ENCODE data around the gene PRKACG. TPM values are rescaled to one million over a fixed set of nuclear protein-coding genes. Genes with fewer than 3 reads are reported as not detected.
"Not testable (repeated sequence)": the region's sequence is repeated elsewhere in the genome, so short reads cannot be mapped to it uniquely, and the experiment has no call there.

PRKACG gene
- total RNA-seq, 2 donors from 2014 or later: not detected

- DNase-seq (ENCODE audit: low spot score): no peak
- intact Hi-C loops (cut with DNase I): loop anchor here in 1 of 2 donors (10.0 kb wide), 1 partner anchor 412 kb away; no protein-coding TSS in a partner anchor
Observed at GRCh38 chr9:68996462-68996861, 17.5 kb downstream of the PRKACG start.

DNA sequence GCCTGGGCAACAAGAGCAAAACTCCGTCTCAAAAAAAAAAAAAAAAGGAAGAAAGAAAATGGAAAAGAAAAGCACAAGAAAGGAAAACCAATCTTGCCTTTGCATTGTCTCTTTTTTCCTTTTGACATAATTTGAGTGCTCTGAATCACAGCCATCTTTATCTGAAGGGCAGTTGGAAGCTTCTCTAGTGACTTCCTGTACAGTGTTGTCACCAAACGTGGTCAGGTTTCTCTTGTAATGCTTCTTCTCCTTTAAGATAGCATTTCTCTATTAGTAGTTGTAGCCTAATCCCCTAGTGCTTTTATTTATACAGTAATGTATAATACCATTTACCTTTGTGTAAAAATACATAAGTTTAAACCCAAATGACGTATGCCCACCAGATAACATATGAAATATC lies 18.1 kb downstream of the PRKACG start:
- intact Hi-C loops (cut with DNase I): loop anchor here in 1 of 2 donors (10.0 kb wide), 1 partner anchor 411 kb away; no protein-coding TSS in a partner anchor

DNA sequence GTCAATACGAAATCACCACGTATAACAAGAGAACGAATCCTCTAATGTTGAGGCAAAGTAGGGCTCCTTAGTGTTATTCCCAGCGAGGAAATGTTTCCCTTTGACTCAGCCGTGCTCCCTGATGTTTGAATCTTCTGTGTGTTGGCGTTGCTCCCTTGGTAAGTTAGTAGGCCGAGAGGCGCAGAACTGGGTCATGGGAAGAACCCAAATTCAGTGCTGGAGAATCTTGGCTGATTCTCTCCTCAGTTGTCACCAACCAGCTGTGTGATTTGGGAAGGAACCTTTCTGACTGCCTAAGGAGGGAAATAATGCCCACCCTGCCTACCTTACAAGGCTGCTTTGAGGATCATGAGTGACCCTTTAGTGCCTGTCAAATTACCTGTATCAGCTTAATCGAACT lies 22.5 kb downstream of the PRKACG start:
- intact Hi-C loops (cut with DNase I): loop anchor here in 1 of 2 donors (10.0 kb wide), 1 partner anchor 407 kb away; no protein-coding TSS in a partner anchor

More for the DNA sequence above, 18.1 kb downstream of the PRKACG start:
- no peak for DNase-seq (ENCODE audit: low spot score)

GRCh38 chr9:68986949-68987348 lies 27.0 kb downstream of the PRKACG start:
- intact Hi-C loops (cut with DNase I); DNase-seq (ENCODE audit: low spot score): not testable (repeated sequence)

More for the DNA sequence above, 22.5 kb downstream of the PRKACG start:
- DNase-seq (ENCODE audit: low spot score): no peak

GRCh38 chr9:68983522-68984424 lies 30.1 kb downstream of the PRKACG start:
- intact Hi-C loops (cut with DNase I): no loop called here
- no peak for DNase-seq (ENCODE audit: low spot score)

DNA sequence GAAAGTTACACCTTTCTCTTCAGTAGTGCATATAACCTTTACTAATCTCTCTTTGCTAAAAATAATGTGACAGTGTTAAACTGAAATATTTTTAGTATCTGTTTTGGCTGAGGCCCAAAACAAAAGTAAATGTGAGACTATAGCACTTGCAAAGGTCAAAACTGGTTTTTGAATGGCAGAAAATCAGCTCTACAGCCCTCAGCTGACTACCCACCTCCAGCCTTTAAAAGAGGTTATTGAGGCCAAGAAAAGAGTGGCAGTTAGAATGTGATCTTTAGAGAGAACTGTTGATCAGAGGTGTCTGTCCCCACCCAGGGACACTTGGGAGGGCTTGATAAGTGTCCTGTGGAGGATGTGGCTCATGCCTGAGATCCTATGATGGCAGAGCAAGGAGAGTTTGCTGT lies 30.9 kb downstream of the PRKACG start:
- DNase-seq (ENCODE audit: low spot score): no peak
- intact Hi-C loops (cut with DNase I): no loop called here

DNA sequence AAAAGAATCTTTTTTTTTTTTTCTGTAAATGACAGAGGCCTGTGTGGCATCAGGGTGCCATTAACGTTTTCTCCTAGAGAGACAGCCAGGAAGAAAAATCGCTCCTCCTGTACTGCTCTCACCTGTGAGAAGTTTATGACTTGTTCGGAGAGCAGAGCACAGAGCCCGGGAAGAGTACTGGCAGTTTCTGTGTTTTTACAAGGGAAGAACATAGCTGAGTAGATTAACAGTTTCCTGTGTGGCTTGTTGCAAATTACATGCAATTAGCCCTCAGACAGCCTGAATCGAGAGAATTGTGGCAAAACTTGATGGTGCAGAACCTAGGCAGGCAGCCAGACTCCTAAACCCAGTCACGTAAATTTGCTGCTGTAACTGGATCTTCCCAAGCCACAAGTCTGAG lies 32.1 kb downstream of the PRKACG start:
- intact Hi-C loops (cut with DNase I): no loop called here

DNA sequence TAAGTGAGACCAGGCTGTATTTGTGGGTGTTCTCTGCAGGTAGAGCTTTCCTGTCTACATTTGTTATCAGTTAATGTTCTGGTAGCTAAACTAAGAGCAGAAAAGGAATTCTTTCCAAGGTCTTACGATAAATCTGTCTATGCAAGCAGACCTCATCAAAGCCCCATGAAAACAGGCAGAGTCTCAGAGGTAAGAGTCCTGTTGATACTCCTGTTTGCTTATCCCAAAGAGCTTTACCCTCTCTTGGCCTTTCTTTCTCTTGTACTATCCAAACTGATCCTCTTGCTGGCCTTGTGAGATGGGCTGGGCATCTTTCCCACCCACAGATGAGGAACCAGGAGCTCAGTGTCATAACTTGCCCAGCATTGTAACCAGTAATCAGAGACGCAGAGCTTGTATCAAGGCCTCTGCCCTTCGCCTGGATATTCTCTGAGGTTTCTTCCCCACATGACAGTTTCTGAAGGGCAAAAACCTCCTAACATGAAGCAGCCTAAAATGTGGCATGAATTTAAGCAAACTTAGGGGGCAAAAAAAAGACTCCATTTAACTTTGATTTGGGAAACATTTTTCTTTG lies 33.5 kb downstream of the PRKACG start:
- no peak for DNase-seq (ENCODE audit: low spot score)
- intact Hi-C loops (cut with DNase I): no loop called here

More for the DNA sequence above, 32.1 kb downstream of the PRKACG start:
- no peak for DNase-seq (ENCODE audit: low spot score)

DNA sequence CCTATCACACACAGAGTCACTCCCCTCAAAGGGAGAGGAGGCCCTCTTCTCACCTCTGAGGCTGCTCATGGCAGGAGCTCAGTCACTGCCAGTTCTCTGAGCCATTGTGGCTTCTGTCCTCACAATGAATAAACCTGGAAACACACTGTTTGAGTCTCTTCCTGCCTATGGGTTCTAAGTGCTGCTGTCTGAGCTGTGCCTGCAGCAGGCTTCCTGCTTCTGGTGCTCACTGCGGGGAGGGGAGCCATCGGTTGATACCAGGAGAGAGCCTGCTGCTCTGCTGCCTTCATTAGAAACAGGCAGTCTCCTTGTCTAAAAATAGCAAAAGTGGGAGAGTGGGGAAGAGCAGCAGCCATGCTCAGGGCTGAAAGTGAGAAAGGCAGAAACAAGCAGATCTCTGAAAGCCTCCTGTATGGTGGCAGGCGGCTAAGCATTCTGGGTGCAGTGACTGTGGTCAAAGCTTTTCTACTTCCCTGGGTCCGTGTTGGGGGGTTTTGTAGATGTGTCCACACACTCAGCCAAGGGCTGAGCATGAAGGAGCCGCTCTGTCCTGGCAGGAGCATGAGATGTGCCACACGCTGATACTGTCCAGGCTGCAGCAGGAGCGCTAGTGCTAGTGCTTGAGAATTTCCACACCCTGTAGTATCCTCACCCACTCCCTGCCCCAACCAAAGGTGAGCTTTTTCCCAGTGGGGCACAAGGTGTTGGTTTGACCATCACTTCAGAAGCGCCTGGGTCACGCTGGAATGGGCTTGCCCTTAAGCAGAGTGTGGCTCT lies 34.2 kb downstream of the PRKACG start:
- intact Hi-C loops (cut with DNase I): no loop called here
- no peak for DNase-seq (ENCODE audit: low spot score)

- intact Hi-C loops (cut with DNase I): no loop called here
- no peak for DNase-seq (ENCODE audit: low spot score)
Observed at GRCh38 chr9:68978501-68978900, 35.4 kb downstream of the PRKACG start.

GRCh38 chr9:68978066-68978465 lies 35.8 kb downstream of the PRKACG start:
- intact Hi-C loops (cut with DNase I): no loop called here
- no peak for DNase-seq (ENCODE audit: low spot score)

DNA sequence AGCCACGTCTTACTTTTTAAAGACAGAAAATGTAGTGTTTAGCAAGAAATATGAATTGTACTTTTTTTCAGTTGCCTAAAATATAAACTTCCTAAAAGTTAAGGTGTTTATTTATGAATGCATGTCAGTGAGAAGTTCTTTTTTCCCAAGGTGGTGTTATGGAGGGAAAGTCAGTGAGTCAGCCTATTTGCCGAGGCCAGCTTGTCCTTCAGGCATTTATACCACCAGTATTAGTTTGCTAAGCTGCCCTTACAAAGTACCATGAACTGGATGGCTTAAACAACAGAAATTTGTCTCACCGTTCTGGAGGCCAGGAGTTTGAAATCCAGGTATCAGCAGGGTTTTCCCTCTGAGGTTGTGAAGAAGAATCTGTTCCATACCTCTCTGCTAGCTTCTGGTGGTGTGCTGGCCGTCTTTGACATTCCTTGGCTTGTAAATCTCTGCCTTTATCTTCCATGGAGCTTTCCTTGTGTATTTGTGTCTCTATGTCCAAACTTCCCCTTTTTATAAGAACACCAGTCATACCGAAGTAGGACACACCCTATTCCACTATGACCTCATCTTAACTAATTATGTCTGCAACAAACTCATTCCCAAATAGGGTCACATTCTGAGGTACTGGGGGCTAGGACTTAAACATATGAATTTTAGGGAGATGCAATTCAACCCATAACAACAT lies 38.4 kb downstream of the PRKACG start:
- intact Hi-C loops (cut with DNase I): no loop called here
- no peak for DNase-seq (ENCODE audit: low spot score)

DNA sequence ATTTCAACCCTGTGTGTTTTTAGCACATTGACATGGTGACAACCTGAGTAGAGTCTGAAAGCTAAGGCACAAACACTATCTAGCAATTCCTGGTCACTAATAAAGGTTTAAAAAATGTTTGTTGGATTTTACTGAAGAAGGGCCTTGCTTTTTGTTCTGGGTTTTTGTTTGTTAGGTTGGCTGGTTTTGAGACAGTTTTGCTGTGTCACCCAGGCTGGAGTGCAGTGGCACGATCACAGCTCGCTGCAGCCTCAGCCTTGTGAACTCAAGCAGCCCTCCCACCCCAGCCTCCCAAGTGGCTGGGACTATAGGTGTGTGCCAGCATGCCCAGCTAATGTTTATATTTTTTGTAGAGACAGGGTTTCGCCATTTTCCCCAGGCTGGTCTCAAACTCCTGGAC lies 39.0 kb downstream of the PRKACG start:
- DNase-seq (ENCODE audit: low spot score): no peak
- intact Hi-C loops (cut with DNase I): no loop called here

DNA sequence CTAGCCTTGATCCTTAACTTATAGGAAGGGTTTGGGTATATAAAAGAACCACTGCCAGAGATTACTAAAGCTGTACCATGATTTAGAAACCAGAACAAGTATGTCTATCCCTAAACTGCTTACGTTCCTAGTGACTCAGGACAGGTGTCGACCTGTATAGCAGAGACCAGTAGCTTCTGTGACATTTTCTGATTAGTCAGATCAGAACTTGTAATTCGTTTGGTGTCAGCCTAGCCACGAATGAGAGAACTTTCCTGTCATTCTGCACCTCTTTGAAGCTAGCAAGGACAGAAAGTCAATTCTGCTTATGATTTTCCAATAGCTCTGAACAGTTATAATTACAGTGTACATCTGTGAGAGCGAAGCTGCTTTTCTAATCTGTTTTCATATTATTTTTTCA lies 39.5 kb downstream of the PRKACG start:
- no peak for DNase-seq (ENCODE audit: low spot score)
- intact Hi-C loops (cut with DNase I): no loop called here

GRCh38 chr9:68973619-68974018 lies 40.3 kb downstream of the PRKACG start:
- DNase-seq (ENCODE audit: low spot score): no peak
- intact Hi-C loops (cut with DNase I): no loop called here

DNA sequence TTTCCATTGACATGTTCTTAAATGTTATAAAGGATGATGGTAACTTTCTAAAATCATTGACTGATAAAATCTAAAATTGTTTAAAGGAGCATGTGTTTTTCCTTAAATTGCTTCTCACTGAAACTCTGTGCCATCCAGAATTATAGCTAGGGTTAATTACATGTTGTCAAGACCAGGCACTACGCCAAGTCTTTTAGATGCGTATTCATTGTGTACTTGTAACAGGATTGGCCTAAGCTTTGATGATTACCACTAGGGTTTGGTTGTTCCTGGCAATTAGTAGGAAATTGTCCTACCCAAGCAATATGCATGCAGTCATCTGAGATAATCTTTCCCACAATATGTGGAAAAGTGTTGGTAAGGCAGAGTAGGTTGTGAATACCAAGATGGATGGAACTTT lies 43.8 kb downstream of the PRKACG start:
- DNase-seq (ENCODE audit: low spot score): no peak
- intact Hi-C loops (cut with DNase I): no loop called here

GRCh38 chr9:68969538-68969937 lies 44.4 kb downstream of the PRKACG start:
- intact Hi-C loops (cut with DNase I): no loop called here
- DNase-seq (ENCODE audit: low spot score): no peak

GRCh38 chr9:68967800-68968199 lies 46.1 kb downstream of the PRKACG start:
- DNase-seq (ENCODE audit: low spot score): no peak
- intact Hi-C loops (cut with DNase I): no loop called here

GRCh38 chr9:68966496-68966944 lies 47.4 kb downstream of the PRKACG start:
- DNase-seq (ENCODE audit: low spot score): no peak
- intact Hi-C loops (cut with DNase I): no loop called here

Measured in posterior vena cava (tissue), 2 donors.